ENCODE results near the gene PPDPF.
"Not testable (repeated sequence)": the region's sequence is repeated elsewhere in the genome, so short reads cannot be mapped to it uniquely, and the experiment has no call there.

Gene PPDPF

DNA sequence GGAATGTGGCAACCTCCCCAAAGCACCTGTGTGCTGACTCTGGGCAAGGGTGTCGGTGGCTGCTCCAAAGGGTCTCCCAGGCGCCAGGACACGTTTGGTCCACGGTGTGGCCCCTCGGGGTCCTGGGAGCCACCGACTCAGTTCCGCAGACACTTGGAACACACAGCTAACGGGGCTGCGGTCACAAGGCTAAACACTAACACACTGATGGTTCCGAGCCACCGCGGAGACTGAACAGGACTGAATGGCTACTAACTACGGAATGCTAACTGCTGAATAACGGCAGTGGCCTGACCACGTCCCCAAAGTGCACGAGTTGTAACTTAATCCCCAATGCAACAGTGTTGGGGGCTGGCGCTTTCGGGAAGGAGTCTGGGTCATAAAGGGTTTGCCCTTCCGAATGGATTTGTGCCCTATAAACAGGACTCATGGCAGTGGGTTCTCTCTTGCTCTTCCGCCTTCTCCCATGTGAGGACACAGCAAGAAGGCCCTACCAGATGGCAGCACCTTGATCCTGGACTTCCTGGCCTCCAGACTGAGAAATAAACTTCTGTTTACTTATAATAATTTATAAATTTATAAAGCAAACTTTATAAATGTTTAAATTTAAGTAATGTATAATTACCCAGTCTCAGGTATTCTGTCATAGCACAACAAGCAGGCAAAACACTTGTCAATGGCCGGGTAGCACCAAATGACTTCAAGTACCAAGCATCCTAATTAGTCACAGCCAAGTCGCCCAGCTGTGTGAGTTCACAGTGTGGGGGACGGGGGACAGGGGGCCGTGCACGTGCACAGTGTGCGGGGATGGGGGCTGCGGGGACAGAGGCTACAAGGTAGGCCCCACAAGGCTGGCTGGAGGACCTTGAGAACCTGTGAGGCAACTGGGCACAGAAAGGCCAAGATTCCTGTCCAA, 19.4 kb upstream of the PPDPF start:
- DNase-seq (ENCODE audit: low read depth) = no peak

- no peak for DNase-seq (ENCODE audit: low read depth)
These were observed 18.5 kb upstream of the PPDPF start for GRCh38 chr20:63501818-63502670.

DNA sequence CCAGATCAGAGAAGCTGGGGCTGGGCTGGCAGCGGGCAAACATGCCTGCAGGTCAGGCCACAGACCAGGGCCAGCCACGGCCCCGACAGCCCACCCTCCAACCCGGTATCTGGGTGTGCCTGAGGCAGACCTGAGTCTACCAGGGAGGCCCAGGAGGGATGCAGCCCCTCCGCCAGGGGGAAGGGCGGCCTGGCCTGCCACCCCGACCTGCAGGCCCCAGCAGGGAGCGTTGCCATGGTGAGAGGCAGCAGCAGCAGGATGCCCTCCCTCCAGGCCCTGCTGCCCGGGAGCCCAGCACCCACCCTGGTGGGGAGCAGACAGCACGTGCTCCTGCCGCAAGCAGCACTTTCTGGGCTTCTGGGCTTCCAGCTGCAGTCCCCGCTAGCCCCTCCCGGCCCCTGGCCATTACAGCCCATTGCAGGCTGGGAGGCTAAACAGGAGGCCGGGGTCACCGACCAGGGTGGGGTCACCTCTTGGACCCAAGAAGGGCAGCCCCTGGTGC, 17.8 kb upstream of the PPDPF start:
- no peak for DNase-seq (ENCODE audit: low read depth)

DNA sequence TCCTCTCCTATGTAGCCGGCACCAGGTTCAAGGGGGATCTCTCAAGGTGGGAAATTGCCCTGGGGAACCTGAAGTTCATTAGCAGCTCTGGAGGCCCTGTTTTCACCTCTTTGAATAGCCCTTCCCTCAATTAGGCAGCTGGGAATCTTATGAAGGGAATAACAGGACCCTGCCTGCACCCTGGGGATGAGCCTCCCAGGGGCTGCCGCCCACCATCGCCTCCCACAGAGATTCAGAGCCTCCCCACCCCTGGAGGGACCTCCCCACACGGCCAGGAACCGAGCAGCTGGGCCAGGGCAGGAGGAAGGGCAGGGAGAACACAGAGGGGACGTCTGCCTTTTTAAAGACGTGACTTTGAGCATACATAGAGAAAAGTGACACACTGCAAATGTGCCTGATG, 17.0 kb upstream of the PPDPF start:
- no peak for DNase-seq (ENCODE audit: low read depth)

GRCh38 chr20:63504642-63505041, 15.9 kb upstream of the PPDPF start:
- no peak for DNase-seq (ENCODE audit: low read depth)

- DNase-seq (ENCODE audit: low read depth) = no peak
These were observed 15.3 kb upstream of the PPDPF start for GRCh38 chr20:63505281-63505680.

- no peak for DNase-seq (ENCODE audit: low read depth)
These were observed 14.8 kb upstream of the PPDPF start for GRCh38 chr20:63505723-63506122.

GRCh38 chr20:63507083-63507743, 13.4 kb upstream of the PPDPF start:
- no peak for DNase-seq (ENCODE audit: low read depth)

DNA sequence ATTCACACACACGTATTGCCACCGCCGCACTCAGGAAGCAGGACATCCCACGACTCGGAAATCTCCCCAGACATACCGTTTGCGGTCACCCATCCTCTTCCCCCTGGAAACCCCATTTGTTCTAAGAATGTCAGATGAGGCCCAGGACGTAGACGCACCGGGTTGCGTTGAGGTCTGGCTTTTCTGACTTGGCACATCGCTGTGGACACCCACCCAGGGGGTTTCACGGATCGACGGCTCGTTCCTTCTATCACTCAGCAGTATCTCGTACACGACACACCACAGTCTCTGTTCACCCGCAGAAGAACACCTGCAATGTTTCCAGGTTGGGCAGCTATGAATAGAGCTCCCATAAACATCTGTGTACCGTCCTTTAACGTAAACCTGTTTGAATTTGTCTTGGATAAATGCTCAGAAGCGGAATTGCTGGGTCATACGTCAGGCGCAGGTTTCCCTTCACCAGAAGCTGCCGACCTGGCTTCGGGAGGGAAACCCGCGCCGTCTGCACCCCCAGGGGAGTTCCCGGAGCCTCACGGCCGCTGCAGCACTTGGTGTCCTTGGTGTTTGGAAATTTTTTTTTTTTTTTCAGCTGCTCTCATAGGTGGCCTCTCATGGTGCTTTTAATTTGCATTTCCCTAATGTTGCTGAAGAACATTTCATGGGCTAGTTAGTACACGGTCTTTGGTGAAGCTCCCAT, 12.3 kb upstream of the PPDPF start:
- no peak for DNase-seq (ENCODE audit: low read depth)

- DNase-seq (ENCODE audit: low read depth) = no peak
These were observed 11.4 kb upstream of the PPDPF start for GRCh38 chr20:63509088-63509564.

DNA sequence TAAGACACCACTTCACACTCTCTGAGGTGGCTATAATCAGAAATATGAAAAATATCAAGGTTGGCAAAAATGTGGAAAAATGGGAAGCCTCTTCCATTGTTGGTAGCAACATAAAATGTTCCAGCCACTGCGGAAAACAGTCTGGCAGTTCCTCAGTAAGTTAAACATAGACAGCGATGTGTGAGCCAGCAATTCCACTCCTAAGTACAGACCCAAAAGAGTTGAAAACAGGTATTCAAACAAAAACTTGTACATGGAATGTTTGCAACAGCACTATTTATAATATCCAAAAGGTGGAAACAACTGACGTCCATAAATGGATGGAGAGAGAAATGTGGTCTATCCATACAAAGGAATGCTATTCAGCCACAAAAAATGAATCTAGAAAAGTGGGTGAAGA, 7.4 kb upstream of the PPDPF start:
- DNase-seq (ENCODE audit: low read depth) = no peak

GRCh38 chr20:63514520-63514919, 6.0 kb upstream of the PPDPF start:
- DNase-seq (ENCODE audit: low read depth) = not testable (repeated sequence)

GRCh38 chr20:63517376-63518309, 2.9 kb upstream of the PPDPF start:
- DNase-seq (ENCODE audit: low read depth) = no peak

- DNase-seq (ENCODE audit: low read depth) = no peak
These were observed 2.2 kb upstream of the PPDPF start for GRCh38 chr20:63518351-63518861.

DNA sequence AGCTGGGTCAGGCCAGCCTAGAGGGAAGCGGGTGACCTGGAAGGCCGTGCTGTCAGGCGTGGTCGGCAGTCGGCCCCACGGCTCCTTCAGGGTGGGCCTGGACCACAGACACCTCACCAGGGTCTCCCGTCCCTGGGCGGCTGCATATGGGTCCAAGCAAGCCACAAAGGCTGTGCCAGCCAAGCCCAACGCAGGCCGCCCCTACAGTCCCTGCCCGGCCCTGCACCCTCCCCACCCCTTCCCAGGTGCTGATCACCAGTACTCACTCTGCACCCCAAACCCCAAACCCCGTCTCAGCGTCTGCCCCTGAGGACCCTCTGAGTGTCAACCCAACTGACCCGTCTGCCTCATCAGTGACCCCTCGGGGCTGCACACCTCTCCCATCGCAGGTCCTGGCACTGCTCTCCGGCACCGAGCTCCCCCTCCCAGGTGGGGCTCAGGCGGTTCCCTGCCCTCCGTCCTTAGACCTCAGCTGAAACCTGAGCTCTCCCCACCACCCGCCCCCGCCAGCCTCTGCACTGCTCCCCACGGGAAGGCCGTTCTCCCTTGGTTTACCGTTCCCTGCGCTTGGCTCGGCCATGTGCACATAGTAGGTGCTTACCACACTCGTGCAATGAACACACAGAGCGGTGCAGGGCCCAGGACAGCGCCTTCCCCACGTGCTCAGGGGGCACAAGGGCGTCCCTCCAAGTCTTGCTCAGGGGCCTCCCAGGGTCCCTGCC, 1.5 kb upstream of the PPDPF start:
- DNase-seq (ENCODE audit: low read depth) = no peak

DNA sequence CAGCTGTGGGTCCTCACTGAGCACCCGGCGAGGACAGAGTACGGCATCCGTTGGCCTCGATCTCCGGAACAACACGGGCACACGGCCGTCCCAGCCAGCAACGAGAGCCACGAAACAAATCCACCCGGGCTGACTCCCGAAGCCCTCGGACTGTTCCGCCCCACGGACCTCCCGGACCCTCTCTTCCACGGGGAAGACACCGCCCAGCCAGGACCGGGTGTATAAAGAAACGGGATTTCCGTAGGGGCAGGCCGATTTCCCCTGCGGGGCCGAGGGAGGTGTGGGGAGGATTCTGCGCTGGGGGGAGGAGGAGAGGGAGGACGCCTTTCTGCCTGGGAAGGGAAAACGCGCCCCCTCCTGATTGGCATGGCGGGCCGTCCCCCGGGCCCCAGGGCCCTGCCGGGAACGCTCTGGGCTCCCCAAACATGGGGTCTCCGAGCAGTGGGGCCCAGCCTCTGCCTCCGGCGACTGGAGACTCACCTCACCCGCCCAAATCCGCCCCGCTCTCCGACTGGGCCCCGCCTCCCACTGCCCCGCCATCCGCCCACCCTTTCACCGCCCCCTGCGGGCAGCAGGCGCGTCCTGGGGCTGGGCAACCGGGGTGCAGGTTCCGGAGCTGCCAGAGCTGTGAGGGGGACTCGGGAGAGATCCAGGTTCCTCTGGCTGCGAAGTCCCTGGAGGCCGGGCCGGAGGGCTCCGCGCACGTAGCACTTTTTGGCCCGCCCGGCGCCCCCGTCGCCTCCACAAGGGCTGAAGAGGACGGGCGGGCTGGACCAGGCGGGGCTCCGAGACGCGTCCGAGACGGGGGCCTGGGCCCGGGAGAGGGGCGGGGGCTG, 679 bp upstream of the PPDPF start:
- peak; percentile 56 for DNase-seq (ENCODE audit: low read depth)

DNA sequence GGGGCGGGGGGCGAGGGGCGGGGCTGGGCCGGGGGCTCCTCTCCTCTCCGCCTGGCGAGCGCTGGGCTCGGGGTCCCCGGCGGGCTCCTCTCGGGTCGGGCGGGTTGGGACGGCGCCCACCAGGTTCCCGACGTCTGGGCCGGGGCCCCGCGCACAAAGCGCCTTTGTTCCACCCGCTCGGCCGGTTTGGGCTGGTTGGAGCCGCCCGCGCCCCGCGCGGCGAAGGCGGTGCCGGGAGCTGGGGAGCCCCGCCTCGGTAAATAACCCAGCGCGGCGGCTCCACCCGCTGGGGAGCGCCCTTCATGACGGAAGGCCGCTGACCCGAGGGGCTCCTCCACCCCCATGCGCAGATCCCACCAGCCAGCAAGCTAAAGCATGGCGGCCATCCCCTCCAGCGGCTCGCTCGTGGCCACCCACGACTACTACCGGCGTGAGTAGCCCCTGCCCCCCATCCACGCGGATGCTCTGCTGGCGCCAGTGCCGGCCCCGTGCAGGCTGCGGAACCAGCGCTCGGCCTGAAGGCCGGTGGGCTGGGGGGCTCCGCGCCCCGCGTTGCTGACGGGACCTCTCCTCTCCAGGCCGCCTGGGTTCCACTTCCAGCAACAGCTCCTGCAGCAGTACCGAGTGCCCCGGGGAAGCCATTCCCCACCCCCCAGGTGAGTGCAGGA, 503 bp downstream of the PPDPF start:
- DNase-seq (ENCODE audit: low read depth) = peak; percentile 60

GRCh38 chr20:63521602-63522001, 1.0 kb downstream of the PPDPF start:
- DNase-seq (ENCODE audit: low read depth) = no peak

Measured in activated T-helper 1 cell treated with Interleukin-2 at 50 U/mL for 16 hours (primary cell).